MCF 10A (cell line): ENCODE data around the gene IFFO2. TPM values are rescaled to one million over a fixed set of nuclear protein-coding genes. Genes with fewer than 3 reads are reported as not detected.

ENCODE experiments used
- BruUV-seq: library from RNA; stranded (reverse); fragments of 400-500 nt; replicated peaks from 2 replicates; lab custom pipeline; 2021; lab: Mats Ljungman, UMichigan
- CTCF ChIA-PET: fragments of 300-600 bp; sonication (Branson Sonifier 250); formaldehyde crosslinking; extraction: SDS; loops from one replicate; lab custom pipeline; 2021; ENCODE audit warnings: antibody characterized with exemption, inconsistent platforms; lab: Yijun Ruan, JAX
- POLR2A ChIA-PET: fragments of 300-600, 350-650 bp; sonication (Branson Sonifier 250); formaldehyde crosslinking; extraction: SDS; loops from one replicate; lab custom pipeline; 2020; ENCODE audit warnings: antibody characterized with exemption, inconsistent platforms; lab: Yijun Ruan, JAX
- DNase-seq: peaks from one replicate; pipeline ENCODE4 v3.0.0-alpha.2; 2018; ENCODE audit not compliant: unreplicated experiment
- H3K27ac Mint-ChIP-seq: one replicate; pipeline ENCODE4 v1.8.0; 2022; ENCODE audit warnings: mild to moderate bottlenecking, low read depth, mixed read lengths; ENCODE audit not compliant: unreplicated experiment
- H3K27me3 Mint-ChIP-seq: one replicate; pipeline ENCODE4 v1.8.0; 2022; ENCODE audit warnings: mixed read lengths; ENCODE audit not compliant: insufficient read depth, unreplicated experiment
- H3K36me3 Mint-ChIP-seq: one replicate; pipeline ENCODE4 v1.8.0; 2022; ENCODE audit warnings: mild to moderate bottlenecking, moderate library complexity, mixed read lengths; ENCODE audit not compliant: insufficient read depth, unreplicated experiment
- H3K4me1 Mint-ChIP-seq: one replicate; pipeline ENCODE4 v1.8.0; 2022; ENCODE audit warnings: mixed read lengths; ENCODE audit not compliant: insufficient read depth, unreplicated experiment
- H3K4me3 Mint-ChIP-seq: one replicate; pipeline ENCODE4 v1.8.0; 2022; ENCODE audit warnings: mild to moderate bottlenecking, moderate library complexity, mixed read lengths; ENCODE audit not compliant: unreplicated experiment
- H3K9me3 Mint-ChIP-seq: one replicate; pipeline ENCODE4 v1.8.0; 2022; ENCODE audit warnings: mixed read lengths; ENCODE audit not compliant: unreplicated experiment
- intact Hi-C: fragments of 100-400 bp; cut with micrococcal nuclease; formaldehyde crosslinking; loops from 2 replicates; pipeline ENCODE4 v1.14.1; 2022
- total RNA-seq: library from RNA; stranded (reverse); gene quantifications from 2 replicates; pipeline ENCODE4 v1.2.3, GENCODE V29; 2022
- TF ChIP-seq, protein P1 (sequence below): fragments of 200-600 bp; IDR thresholded peaks from one replicate; pipeline ENCODE4 v1.8.0; 2022; ENCODE audit warnings: antibody characterized with exemption, mild to moderate bottlenecking; ENCODE audit not compliant: unreplicated experiment

Gene IFFO2
- total RNA-seq, 1 experiment from 2014 or later, result 21.0 TPM

DNA sequence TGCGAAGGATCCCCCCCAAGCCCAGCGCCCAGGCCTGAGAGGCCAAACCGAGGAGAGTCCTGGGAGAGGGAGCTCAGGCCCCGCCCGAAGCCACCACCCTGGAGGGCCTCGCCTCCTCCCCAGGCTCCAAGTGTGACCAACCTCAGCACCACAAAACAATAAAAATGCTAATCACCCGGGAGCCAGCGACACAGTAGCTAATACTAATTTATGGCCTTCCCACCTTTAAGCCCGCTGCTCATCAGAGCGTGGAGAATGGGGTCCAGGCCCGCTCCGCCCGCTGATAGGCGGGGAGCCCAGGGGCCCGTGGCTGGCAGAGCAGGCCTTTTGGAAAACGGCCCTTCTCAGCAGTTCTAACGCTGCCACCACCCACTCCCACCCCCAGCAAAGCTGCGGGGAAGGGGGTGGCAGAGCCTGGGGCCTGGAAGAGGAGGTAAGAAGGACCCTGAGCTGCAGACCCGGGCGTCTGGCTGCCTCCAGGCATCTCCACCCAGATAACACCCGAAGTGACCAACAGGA is 76.6 kb downstream of the IFFO2 start:
- Mint-ChIP-seq H3K4me3 (no peak overlapping the region), H3K27me3 (no peaks in the 10 kb centered on the region), H3K36me3 (no peaks in the 10 kb centered on the region), H3K27ac (no peak overlapping the region), H3K4me1 (no peaks in the 10 kb centered on the region), H3K9me3 (no peaks in the 10 kb centered on the region)
- intact Hi-C loops, result no loop called here
- CTCF ChIA-PET, result interaction anchor here (0.5 to 0.7 kb wide), 3 partner anchors 135 to 279 kb away, joined by 3 read pairs; no protein-coding TSS in a partner anchor
- DNase-seq, result no peak
- POLR2A ChIA-PET, result no interaction called here
- TF ChIP-seq, protein P1, sequence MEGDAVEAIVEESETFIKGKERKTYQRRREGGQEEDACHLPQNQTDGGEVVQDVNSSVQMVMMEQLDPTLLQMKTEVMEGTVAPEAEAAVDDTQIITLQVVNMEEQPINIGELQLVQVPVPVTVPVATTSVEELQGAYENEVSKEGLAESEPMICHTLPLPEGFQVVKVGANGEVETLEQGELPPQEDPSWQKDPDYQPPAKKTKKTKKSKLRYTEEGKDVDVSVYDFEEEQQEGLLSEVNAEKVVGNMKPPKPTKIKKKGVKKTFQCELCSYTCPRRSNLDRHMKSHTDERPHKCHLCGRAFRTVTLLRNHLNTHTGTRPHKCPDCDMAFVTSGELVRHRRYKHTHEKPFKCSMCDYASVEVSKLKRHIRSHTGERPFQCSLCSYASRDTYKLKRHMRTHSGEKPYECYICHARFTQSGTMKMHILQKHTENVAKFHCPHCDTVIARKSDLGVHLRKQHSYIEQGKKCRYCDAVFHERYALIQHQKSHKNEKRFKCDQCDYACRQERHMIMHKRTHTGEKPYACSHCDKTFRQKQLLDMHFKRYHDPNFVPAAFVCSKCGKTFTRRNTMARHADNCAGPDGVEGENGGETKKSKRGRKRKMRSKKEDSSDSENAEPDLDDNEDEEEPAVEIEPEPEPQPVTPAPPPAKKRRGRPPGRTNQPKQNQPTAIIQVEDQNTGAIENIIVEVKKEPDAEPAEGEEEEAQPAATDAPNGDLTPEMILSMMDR, result no peak
- no TSS peak for BruUV-seq

DNA sequence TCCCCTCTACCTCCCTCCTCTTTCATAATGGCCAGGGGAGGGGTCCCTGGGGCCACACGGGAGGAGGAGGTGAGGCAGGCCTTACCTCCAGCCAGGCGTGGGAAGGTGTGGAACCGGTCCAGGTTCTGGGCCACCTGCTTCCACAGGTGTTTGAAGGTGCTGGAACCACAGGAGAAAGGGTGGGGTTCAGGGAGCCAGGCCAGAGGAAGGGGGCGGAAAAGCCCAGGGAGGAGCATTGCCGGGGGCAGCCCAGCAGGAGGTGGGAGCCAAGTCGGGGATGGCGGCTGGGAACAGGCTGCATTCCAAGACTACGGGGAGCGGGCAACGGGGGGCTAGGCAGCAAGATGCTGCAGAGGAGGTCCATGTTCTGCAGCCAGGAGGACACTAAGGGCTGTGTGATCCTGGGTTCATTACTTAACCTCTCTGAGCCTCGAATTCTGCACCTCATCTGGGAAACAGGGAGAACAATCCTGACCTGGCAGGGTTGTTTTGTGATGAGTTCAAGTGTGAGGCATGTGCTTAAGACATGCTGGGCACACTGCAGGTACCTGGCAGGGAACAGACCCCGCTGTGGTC is 77.2 kb downstream of the IFFO2 start:
- TF ChIP-seq, protein P1, result no peak
- Mint-ChIP-seq H3K27me3 (no peaks in the 10 kb centered on the region), H3K27ac (no peak overlapping the region), H3K36me3 (no peaks in the 10 kb centered on the region), H3K9me3 (no peaks in the 10 kb centered on the region), H3K4me1 (no peaks in the 10 kb centered on the region), H3K4me3 (no peak overlapping the region)
- no peak for DNase-seq
- ChIA-PET POLR2A (no interaction called here), CTCF (interaction anchor here (0.5 to 0.7 kb wide), 3 partner anchors 134 to 280 kb away, joined by 3 read pairs; no protein-coding TSS in a partner anchor)
- no TSS peak for BruUV-seq
- intact Hi-C loops, result no loop called here

DNA sequence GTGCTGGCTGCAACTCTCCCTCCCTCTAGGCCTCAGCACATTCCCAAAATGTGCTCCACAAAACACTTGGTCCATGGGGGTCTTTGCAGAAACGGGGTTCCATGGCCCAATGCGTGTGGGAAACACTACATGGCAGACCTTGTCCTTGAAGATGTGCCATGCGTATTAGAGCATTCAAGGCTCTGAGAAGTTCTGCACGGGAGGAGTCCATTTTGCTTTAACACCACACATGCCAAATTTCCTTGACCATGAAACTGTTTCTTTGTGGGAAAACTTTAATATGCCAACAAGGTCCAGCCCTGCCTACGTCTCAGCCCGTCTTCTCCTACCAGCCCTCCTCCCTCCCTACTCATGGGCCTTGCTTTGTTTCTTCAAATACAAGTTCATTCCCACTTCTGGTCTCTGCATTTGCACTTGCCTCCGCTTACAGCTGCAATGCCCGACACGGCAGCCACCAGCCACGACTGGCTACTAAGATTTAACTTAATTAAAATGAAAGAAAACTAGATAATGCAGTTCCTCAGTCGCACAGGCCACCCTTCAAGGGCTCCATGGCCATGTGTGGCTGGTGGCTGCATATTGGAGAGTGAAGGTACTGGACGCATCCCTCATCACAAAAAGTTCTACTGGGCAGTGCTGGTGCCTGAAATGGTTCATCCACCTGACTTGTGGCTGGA is 77.8 kb downstream of the IFFO2 start:
- H3K27ac Mint-ChIP-seq, result no peak overlapping the region
- CTCF ChIA-PET, result no interaction called here
- intact Hi-C loops, result no loop called here

DNA sequence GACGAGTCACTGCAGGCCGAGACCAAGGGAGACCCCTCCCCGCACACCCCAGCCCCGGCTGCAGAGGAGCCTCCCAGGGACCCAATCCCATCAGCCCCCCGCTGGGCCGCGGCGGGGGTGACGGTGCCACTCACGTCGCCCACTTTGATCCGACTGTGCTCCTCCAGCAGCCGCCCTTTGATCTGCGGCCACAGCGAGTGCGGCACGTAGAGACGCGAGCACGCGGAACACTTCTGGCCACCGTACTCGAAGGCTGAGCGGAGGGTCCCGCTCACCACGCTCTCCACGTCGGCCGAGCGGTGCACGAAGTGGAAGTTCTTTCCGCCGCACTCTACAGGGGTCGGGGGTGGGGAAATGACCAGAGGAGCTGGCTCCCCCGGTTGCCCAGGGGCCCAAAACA is 79.2 kb downstream of the IFFO2 start:
- no peaks in the 10 kb centered on the region for H3K36me3 Mint-ChIP-seq
- no peaks in the 10 kb centered on the region for H3K9me3 Mint-ChIP-seq
- H3K27me3 Mint-ChIP-seq, result no peaks in the 10 kb centered on the region
- intact Hi-C loops, result no loop called here
- CTCF ChIA-PET, result no interaction called here
- no peak overlapping the region for H3K27ac Mint-ChIP-seq
- TF ChIP-seq, protein P1, result no peak
- no TSS peak for BruUV-seq
- no peak for DNase-seq
- no peak overlapping the region for H3K4me3 Mint-ChIP-seq
- POLR2A ChIA-PET, result no interaction called here
- H3K4me1 Mint-ChIP-seq, result no peaks in the 10 kb centered on the region

More for the DNA sequence above, 77.8 kb downstream of the IFFO2 start:
- POLR2A ChIA-PET, result no interaction called here
- Mint-ChIP-seq H3K27me3 (no peaks in the 10 kb centered on the region), H3K36me3 (no peaks in the 10 kb centered on the region), H3K4me3 (no peak overlapping the region), H3K4me1 (no peaks in the 10 kb centered on the region), H3K9me3 (no peaks in the 10 kb centered on the region)
- no peak for DNase-seq
- no TSS peak for BruUV-seq
- TF ChIP-seq, protein P1, result no peak
